Large intestine (tissue), 3 donors: ENCODE results near the gene SLX4IP. TPM values are rescaled to one million over a fixed set of nuclear protein-coding genes. Genes with fewer than 3 reads are reported as not detected.

Experiments
- DNase-seq, 2 donors: peaks; one replicate each; pipeline versions ENCODE4 v3.0.0 to v3.0.0-alpha.2; 2013
- H3K27ac ChIP-seq: one replicate; pipeline ENCODE4 v1.5.1; 2013; ENCODE audit warnings: low read length
- H3K27me3 ChIP-seq: 2 replicates; pipeline ENCODE4 v1.6.1; 2013; ENCODE audit warnings: low read length; ENCODE audit not compliant: control insufficient read depth, insufficient read depth
- H3K36me3 ChIP-seq: 2 replicates; pipeline ENCODE4 v1.6.1; 2013; ENCODE audit warnings: low read length; ENCODE audit not compliant: control insufficient read depth, insufficient read depth
- H3K4me1 ChIP-seq: one replicate; pipeline ENCODE4 v1.6.1; 2013; ENCODE audit warnings: low read length; ENCODE audit not compliant: control insufficient read depth, insufficient read depth
- H3K4me3 ChIP-seq: one replicate; pipeline ENCODE4 v1.5.1; 2013; ENCODE audit warnings: low read length
- H3K9me3 ChIP-seq: one replicate; pipeline ENCODE4 v1.6.1; 2013; ENCODE audit warnings: mild to moderate bottlenecking, low read depth, low read length, moderate library complexity; ENCODE audit not compliant: control insufficient read depth
- WGBS: methylation state at CpG from one replicate; pipeline ENCODE4 v1.1.5; 2013; ENCODE audit warnings: low lambda C conversion rate; ENCODE audit not compliant: insufficient coverage; 5-methylcytosine and 5-hydroxymethylcytosine counted together
- polyA plus RNA-seq: library from polyadenylated mRNA; unstranded; fragments of 120-200 nt; gene quantifications from one replicate; pipeline ENCODE4 v1.2.1, GENCODE V29; 2013

The SLX4IP gene
- polyA plus RNA-seq, 1 donor = 7.2 TPM

DNA sequence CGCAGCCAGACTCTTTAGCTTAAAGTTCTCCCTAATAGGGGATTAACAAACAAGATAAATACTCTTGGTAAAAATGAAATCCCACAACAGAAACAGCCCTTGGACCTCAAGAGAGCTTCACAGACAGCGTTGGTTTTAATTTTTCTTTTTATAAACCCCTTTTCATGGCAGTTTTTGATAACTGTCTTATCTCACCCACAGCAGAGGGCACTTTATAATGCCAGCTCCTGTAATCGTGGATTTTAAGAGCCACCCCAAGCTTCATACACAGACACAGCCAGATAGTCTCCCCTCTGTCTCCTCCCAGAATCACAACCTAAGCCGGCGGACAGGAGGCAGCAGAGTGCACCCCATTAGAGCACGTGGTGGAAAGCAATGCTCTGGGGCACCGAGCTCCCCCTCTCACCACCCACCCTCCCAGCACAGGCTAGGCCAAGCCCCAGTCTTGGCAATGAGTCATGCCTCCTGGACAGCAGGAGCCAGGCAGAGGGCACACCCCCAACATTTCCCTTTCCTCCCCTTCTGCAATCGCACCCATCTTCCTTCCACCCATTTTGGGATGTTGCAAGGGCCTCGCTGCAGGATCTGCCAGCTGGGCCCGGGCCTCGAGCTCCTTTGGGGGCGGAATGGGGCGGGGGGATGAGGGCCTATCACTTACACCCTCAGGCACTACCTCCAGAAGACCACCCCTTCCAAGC is 236.3 kb downstream of the SLX4IP start:
- Histone ChIP-seq H3K4me3 (peak overlapping the region; percentile 93), H3K4me1 (peaks cover 17% of the 10 kb centered on the region), H3K9me3 (no peaks in the 10 kb centered on the region), H3K27ac (peak overlapping the region; percentile 98), H3K27me3 (no peaks in the 10 kb centered on the region), H3K36me3 (peaks cover 33% of the 10 kb centered on the region)
- DNase-seq = peak; percentile 92 to 93
- 0% methylated on average over 1 of the region's 13 CpGs for WGBS

- WGBS = no CpG with 5 or more reads among the region's 42 CpGs
- H3K27ac ChIP-seq = peak overlapping the region; percentile 98
- DNase-seq = peak; percentile 53 to 81
- H3K36me3 ChIP-seq = peaks cover 27% of the 10 kb centered on the region
- H3K27me3 ChIP-seq = no peaks in the 10 kb centered on the region
- H3K9me3 ChIP-seq = no peaks in the 10 kb centered on the region
- peaks cover 12% of the 10 kb centered on the region for H3K4me1 ChIP-seq
- H3K4me3 ChIP-seq = peak overlapping the region; percentile 93
Measured at GRCh38 chr20:10671919-10672623, 237.0 kb downstream of the SLX4IP start.

- Histone ChIP-seq H3K4me1 (peaks cover 12% of the 10 kb centered on the region), H3K27ac (peak overlapping the region; percentile 98), H3K9me3 (no peaks in the 10 kb centered on the region), H3K27me3 (no peaks in the 10 kb centered on the region), H3K36me3 (peaks cover 21% of the 10 kb centered on the region), H3K4me3 (peak overlapping the region; percentile 93)
- 0% methylated on average over 4 of the region's 47 CpGs for WGBS
- peak in 1 of 2 donors; percentile 72 for DNase-seq
Measured at GRCh38 chr20:10672624-10673127, 237.6 kb downstream of the SLX4IP start.

DNA sequence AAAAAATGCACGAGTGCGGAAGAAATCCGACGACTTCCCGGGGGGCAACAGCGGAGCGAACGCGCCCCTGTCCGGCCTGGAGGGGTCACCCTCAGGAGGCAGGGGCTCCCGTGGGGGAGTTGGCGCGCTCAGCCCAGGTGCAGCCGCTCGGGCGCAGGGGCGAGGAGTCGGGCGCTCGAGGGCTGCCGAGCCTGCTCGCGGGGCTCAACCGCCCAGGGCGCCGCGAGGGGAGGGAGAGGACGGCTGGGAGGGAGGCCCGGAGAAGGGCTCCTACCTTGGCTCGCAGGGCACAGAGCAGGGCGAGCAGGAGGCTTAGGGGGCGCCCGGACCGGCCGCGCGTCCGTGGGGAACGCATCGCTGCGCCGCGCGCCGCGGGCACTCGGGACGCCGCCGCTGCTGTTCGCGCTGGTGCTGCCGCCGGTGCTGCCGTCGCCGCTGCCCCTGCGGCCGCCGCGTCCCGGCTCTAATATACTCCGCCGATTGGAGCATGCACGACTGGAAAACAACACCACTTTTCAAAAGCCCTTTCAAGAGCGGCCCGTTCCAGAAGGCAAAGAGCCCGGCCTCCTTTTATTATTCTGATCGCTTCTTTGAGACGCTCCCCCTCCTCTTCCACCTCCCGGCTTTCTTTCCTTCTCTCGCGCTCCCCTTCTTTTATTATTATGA is 238.2 kb downstream of the SLX4IP start:
- peak in 1 of 2 donors; percentile 69 for DNase-seq
- Histone ChIP-seq H3K4me3 (peak overlapping the region; percentile 93), H3K27me3 (no peaks in the 10 kb centered on the region), H3K4me1 (peaks cover 12% of the 10 kb centered on the region), H3K27ac (peak overlapping the region; percentile 98), H3K9me3 (no peaks in the 10 kb centered on the region), H3K36me3 (peaks cover 15% of the 10 kb centered on the region)
- WGBS = 4% methylated on average over 6 of the region's 73 CpGs

- H3K27ac ChIP-seq = peak within 1 kb of the TSS; percentile 98
- DNase-seq = peak; percentile 99
- no CpG with 5 or more reads among the region's 84 CpGs for WGBS
- no peaks in the 10 kb centered on the region for H3K27me3 ChIP-seq
- H3K4me1 ChIP-seq = peaks cover 12% of the 10 kb centered on the region
- peaks cover 7% of the 10 kb centered on the region for H3K36me3 ChIP-seq
- peak within 1 kb of the TSS; percentile 93 for H3K4me3 ChIP-seq
- H3K9me3 ChIP-seq = no peaks in the 10 kb centered on the region
Measured at GRCh38 chr20:10673842-10674683, 239.0 kb downstream of the SLX4IP start, which contains the start of gene JAG1. TSS of gene JAG1 (minus strand) at chr20:10673999. CDS start at chr20:10673530, 469 bp downstream.

GRCh38 chr20:10674684-10675449 is 239.8 kb downstream of the SLX4IP start:
- H3K9me3 ChIP-seq = no peaks in the 10 kb centered on the region
- peaks cover 12% of the 10 kb centered on the region for H3K4me1 ChIP-seq
- H3K36me3 ChIP-seq = peaks cover 5% of the 10 kb centered on the region
- peak; percentile 85 to 89 for DNase-seq
- WGBS = no CpG with 5 or more reads among the region's 38 CpGs
- H3K27ac ChIP-seq = peak overlapping the region; percentile 98
- no peaks in the 10 kb centered on the region for H3K27me3 ChIP-seq
- H3K4me3 ChIP-seq = peak overlapping the region; percentile 93

DNA sequence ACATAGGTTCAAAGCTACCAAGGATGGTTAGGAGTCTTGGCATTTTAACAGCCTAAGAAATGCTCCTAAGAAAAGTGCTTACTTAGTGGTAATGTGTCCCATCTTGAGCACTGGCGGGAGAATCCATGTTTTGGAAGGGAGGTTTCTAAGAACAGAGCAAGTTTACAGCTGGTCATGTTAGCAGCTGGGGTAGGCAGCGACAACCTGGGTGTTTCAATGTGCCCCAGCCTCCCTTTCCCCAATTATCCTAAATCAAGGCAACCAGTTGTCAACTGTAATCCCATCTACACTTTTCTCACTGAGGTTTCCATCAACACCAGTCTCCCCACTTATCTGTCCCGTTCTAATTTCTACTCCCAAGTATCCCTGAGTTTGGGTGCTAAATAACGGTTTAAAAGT is 240.3 kb downstream of the SLX4IP start:
- Histone ChIP-seq H3K4me3 (peak overlapping the region; percentile 93), H3K4me1 (peaks cover 12% of the 10 kb centered on the region), H3K36me3 (peaks cover 5% of the 10 kb centered on the region), H3K9me3 (no peaks in the 10 kb centered on the region), H3K27me3 (no peaks in the 10 kb centered on the region), H3K27ac (peak overlapping the region; percentile 98)
- no CpG with 5 or more reads among the region's 4 CpGs for WGBS
- DNase-seq = no peak

- WGBS = no CpG with 5 or more reads among the region's 3 CpGs
- no peaks in the 10 kb centered on the region for H3K36me3 ChIP-seq
- H3K27ac ChIP-seq = no peak overlapping the region
- H3K4me1 ChIP-seq = peaks cover 8% of the 10 kb centered on the region
- H3K4me3 ChIP-seq = no peak overlapping the region
- H3K27me3 ChIP-seq = no peaks in the 10 kb centered on the region
- no peaks in the 10 kb centered on the region for H3K9me3 ChIP-seq
- no peak for DNase-seq
Measured at GRCh38 chr20:10676518-10676917, 241.4 kb downstream of the SLX4IP start.
